Right lobe of liver (tissue), 6 donors: ENCODE results near the gene MGA. TPM values are rescaled to one million over a fixed set of nuclear protein-coding genes. Genes with fewer than 3 reads are reported as not detected.

Experiments
- ATAC-seq, 4 donors: fragments of 200-7000 bp; cut with Tn5 transposase; one replicate each; pipeline ENCODE4 v1.9.1; 2020; ENCODE audit warnings: mild to moderate bottlenecking in 4 of 4, moderate library complexity in 4 of 4
- DNase-seq, 3 donors: peaks; one replicate each; pipeline ENCODE4 v3.0.0-alpha.2; 2020
- H3K27ac ChIP-seq, 3 donors: fragments of 200-600 bp; one replicate each; pipeline ENCODE4 v1.8.0; 2022
- H3K27me3 ChIP-seq, 2 donors: fragments of 200-600 bp; one replicate each; pipeline ENCODE4 v1.8.0; 2022
- H3K36me3 ChIP-seq, 4 donors: fragments of 200-600 bp; sonication (generic) in 1 of 4; one replicate each; pipeline versions ENCODE4 v1.5.1 to v1.8.0; 2017 to 2022; ENCODE audit warnings: control low read depth in 1 of 4
- H3K4me1 ChIP-seq, 4 donors: fragments of 200-600 bp; sonication (generic) in 1 of 4; one replicate each; pipeline versions ENCODE4 v1.5.1 to v1.8.0; 2017 to 2022; ENCODE audit warnings: control low read depth in 1 of 4
- H3K4me3 ChIP-seq, 3 donors: fragments of 200-600 bp; one replicate each; pipeline ENCODE4 v1.8.0; 2022
- H3K9me3 ChIP-seq, 4 donors: fragments of 200-600 bp; sonication (generic) in 1 of 4; one replicate each; pipeline versions ENCODE4 v1.5.1 to v1.8.0; 2017 to 2022; ENCODE audit warnings: control low read depth in 1 of 4
- POLR2A ChIP-seq: fragments of 450-650 bp; IDR thresholded peaks from one replicate; pipeline ENCODE4 v1.6.1; 2017; ENCODE audit warnings: antibody characterized with exemption, mild to moderate bottlenecking
- WGBS: methylation state at CpG from one replicate; pipeline ENCODE4 v1.1.6; 2018; ENCODE audit warnings: low coverage, low lambda C conversion rate; ENCODE audit not compliant: insufficient coverage; ENCODE audit errors: missing lambda C conversion rate; 5-methylcytosine and 5-hydroxymethylcytosine counted together
- intact Hi-C, 2 donors: fragments of 100-400 bp; cut with DNase I; formaldehyde crosslinking; loops; one replicate each; pipeline versions ENCODE4 v1.11.2 to v1.14.1; 2022
- total RNA-seq, 6 experiments: library from RNA; depleted of rRNA in 2 of 6; stranded (reverse); fragments of >200 nt in 2 of 6; fragmentation: NEBNext Ultra II Directional in 3 of 6; extraction: Animal tissue kit (Norgen Biotek cat#: 25700) in 3 of 6; gene quantifications; one replicate each; pipeline versions ENCODE4 v1.1.0 to v1.2.4, GENCODE V29; 2016 to 2023
- TF ChIP-seq, protein P1 (sequence below), 4 donors: fragments of 200-600 bp in 3 of 4; fragments of 450-650 bp in 1 of 4; IDR thresholded peaks; one replicate each; pipeline versions ENCODE4 v1.5.1 to v1.8.0; 2016 to 2022; ENCODE audit warnings: antibody characterized with exemption in 4 of 4, mild to moderate bottlenecking in 2 of 4
- donor health status: DM: no; HTN: yes; CAD: no.
- donor health status: DM: no; HTN: no; CAD: no.
- donor health status: DM: no; HTN: no; CAD: no.
- donor health status: DM: no; HTN: yes; CAD: no.
- donor health status: DM: no; HTN: yes; CAD: no.

The MGA gene
- total RNA-seq, 6 experiments from 2014 or later: 10.9 to 17.2 (median 12.1) TPM

DNA sequence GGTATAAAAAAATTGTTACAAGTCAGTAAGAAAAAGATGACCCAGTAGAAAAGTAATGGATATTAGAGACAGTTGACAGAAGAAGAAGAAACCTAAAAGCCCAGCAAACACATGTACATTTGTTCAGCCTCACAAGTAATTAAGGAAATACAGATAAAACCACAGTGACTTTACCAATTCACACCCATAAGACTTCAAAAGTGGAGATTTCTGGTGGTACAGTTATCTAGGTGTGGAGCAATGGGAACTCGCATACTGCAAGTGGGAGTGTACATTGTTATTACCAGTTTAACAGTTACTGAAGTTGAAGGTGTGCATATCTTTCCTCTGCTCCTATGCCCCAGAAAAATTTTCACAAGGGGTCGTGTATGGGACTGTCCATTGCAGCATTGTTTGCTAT lies 96.0 kb downstream of the MGA start:
- H3K27me3 ChIP-seq: no peaks in the 10 kb centered on the region
- H3K4me1 ChIP-seq: no peaks in the 10 kb centered on the region
- WGBS: 69% methylated on average over 2 of the region's 2 CpGs
- no peak overlapping the region for H3K4me3 ChIP-seq
- no peaks in the 10 kb centered on the region for H3K9me3 ChIP-seq
- no peak overlapping the region for H3K27ac ChIP-seq
- intact Hi-C loops: no loop called here
- TF ChIP-seq POLR2A: no peak
- TF ChIP-seq, protein P1, sequence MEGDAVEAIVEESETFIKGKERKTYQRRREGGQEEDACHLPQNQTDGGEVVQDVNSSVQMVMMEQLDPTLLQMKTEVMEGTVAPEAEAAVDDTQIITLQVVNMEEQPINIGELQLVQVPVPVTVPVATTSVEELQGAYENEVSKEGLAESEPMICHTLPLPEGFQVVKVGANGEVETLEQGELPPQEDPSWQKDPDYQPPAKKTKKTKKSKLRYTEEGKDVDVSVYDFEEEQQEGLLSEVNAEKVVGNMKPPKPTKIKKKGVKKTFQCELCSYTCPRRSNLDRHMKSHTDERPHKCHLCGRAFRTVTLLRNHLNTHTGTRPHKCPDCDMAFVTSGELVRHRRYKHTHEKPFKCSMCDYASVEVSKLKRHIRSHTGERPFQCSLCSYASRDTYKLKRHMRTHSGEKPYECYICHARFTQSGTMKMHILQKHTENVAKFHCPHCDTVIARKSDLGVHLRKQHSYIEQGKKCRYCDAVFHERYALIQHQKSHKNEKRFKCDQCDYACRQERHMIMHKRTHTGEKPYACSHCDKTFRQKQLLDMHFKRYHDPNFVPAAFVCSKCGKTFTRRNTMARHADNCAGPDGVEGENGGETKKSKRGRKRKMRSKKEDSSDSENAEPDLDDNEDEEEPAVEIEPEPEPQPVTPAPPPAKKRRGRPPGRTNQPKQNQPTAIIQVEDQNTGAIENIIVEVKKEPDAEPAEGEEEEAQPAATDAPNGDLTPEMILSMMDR (IDR thresholded peaks at IDR 0.05): no peak
- ATAC-seq (no peak), DNase-seq (no peak)
- H3K36me3 ChIP-seq: peaks cover 0 to 37% (median 4%) of the 10 kb centered on the region in 4 donors

DNA sequence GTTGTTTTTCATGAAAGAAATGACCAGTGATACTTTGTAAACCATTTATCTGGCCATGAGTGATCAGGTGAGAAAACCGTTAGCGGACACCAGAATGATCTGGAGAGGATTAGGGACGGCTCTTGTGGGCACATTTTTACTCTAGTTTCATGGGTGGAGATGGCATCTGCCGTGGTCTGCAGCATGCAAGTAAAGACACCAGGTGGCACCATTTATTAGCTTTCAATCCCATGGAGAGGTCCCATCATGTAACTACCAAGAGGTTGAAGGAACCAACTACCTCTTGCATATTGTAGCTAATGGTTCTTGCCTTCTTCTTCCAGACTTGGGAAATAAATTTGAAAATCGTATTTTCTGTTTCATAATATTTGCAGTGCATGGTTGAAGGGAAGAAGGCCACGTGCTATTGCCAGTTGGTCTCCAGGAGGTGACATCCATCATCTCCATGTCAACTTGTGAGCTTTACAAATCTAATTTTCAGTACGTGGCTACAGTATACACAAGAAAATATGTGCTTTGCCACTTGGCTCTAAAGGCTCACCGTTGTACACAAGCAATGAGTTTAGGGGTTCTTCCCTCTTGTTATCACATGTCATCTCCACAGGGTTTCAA lies 112.6 kb downstream of the MGA start:
- peak in 2 of 3 donors; percentile 30 to 55 for DNase-seq
- H3K27me3 ChIP-seq: no peaks in the 10 kb centered on the region
- no peaks in the 10 kb centered on the region for H3K9me3 ChIP-seq
- intact Hi-C loops: loop anchor here in 1 of 2 donors (5.0 kb wide), 1 partner anchor 34 kb away; no protein-coding TSS in a partner anchor
- no peak overlapping the region for H3K27ac ChIP-seq
- peaks cover 0 to 29% (median 9%) of the 10 kb centered on the region in 4 donors for H3K4me1 ChIP-seq
- H3K36me3 ChIP-seq: peaks cover 0 to under 1% (median 0%) of the 10 kb centered on the region in 4 donors
- H3K4me3 ChIP-seq: no peak overlapping the region
- peak; percentile 36 to 49 (median 44) for ATAC-seq
- TF ChIP-seq POLR2A: no peak
- TF ChIP-seq, protein P1 (IDR thresholded peaks at IDR 0.05): peak; percentile 78 to 81 (median 80)
- 28% methylated on average over 7 of the region's 8 CpGs for WGBS

DNA sequence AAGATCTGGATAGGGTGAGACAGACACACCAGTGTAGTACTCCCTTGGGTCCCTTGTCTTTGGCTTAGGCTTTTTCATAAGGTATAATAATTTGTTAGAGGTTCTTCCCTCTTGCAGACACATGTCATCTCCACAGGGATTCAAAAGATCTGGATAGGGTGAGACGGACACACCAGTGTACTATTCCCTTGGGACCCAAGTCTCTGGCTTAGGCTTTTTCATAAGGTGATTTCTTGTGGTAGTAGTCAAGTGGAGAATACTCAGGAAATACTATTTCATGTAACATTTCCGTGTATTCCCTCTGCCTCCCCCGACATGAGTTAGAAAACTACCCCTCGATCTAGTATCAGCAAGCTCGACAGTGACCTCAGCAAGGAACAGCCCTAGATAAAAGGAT lies 113.1 kb downstream of the MGA start:
- Histone ChIP-seq H3K4me3 (peak overlapping the region in 1 of 3 donors; percentile 89), H3K27me3 (no peaks in the 10 kb centered on the region), H3K27ac (peak overlapping the region in 2 of 3 donors; percentile 70 to 77), H3K4me1 (peaks cover 0 to 29% (median 9%) of the 10 kb centered on the region in 4 donors), H3K36me3 (no peaks in the 10 kb centered on the region), H3K9me3 (no peaks in the 10 kb centered on the region)
- ATAC-seq (no peak), DNase-seq (no peak)
- TF ChIP-seq POLR2A: no peak
- TF ChIP-seq, protein P1 (IDR thresholded peaks at IDR 0.05): no peak
- intact Hi-C loops: loop anchor here in 1 of 2 donors (5.0 kb wide), 1 partner anchor 34 kb away; no protein-coding TSS in a partner anchor
- 32% methylated on average over 5 of the region's 5 CpGs for WGBS

DNA sequence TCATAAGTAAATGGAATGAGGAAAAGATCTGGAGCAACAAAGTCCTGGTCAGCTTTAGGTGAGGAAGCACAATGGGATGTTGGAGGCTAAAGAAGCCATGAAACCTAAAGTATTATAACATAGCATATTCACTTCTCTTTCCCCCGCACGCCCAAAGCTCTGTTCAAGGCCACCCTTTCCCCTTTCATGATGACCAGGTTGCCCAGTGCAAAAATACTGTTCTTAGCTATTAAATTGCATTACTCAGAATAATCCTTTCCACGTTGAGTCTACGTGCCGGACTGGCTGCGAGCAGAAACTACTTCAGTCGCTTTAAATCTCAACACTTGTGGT lies 113.5 kb downstream of the MGA start:
- Histone ChIP-seq H3K27me3 (no peaks in the 10 kb centered on the region), H3K4me1 (peaks cover 0 to 29% (median 9%) of the 10 kb centered on the region in 4 donors), H3K9me3 (no peaks in the 10 kb centered on the region), H3K36me3 (no peaks in the 10 kb centered on the region), H3K27ac (peak overlapping the region; percentile 59 to 77 (median 70)), H3K4me3 (peak overlapping the region; percentile 66 to 89 (median 83))
- DNase-seq (no peak), ATAC-seq (no peak)
- WGBS: 9% methylated on average over 7 of the region's 7 CpGs
- intact Hi-C loops: loop anchor here in 1 of 2 donors (5.0 kb wide), 1 partner anchor 34 kb away; no protein-coding TSS in a partner anchor
- no peak for TF ChIP-seq POLR2A
- TF ChIP-seq, protein P1 (IDR thresholded peaks at IDR 0.05): no peak
